Measurements from ENCODE around the gene CRTC3. TPM values are rescaled to one million over a fixed set of nuclear protein-coding genes. Genes with fewer than 3 reads are reported as not detected.
A peak's percentile ranks its signal among the peaks of the same experiment; 100 is the strongest.

Gene CRTC3
- total and polyA plus RNA-seq, 2 of the 4 experiments (the other 2 are of a cell fraction): 4.7 to 14.8 TPM

- in situ Hi-C loops (cut with MboI; ENCODE audit: low sequenced_read_pairs) (no loop called here), intact Hi-C loops (cut with micrococcal nuclease) (loop anchor here (10.0 kb wide), 1 partner anchor 286 kb away; no protein-coding TSS in a partner anchor), dilution Hi-C loops (cut with HindIII; ENCODE audit: low sequenced_read_pairs, unreplicated experiment) (no loop called here)
- no peak overlapping the region for H2BK15ac ChIP-seq (ENCODE audit: low read depth, low read length)
- H2BK5ac ChIP-seq (ENCODE audit: low read depth, low read length, poor library complexity, severe bottlenecking): no peak overlapping the region
- no peak overlapping the region for H2AFZ ChIP-seq (replicated peaks; ENCODE audit: low read length, poor library complexity)
- no peaks in the 10 kb centered on the region for H3K27me3 ChIP-seq (ENCODE audit: control insufficient read depth, insufficient read depth, low read length)
- DNase-seq: no peak
- H2BK20ac ChIP-seq (ENCODE audit: low read depth, low read length): no peak overlapping the region
- H3K4me3 ChIP-seq (ENCODE audit: insufficient read depth, low read depth, low read length): no peak overlapping the region
- no peak overlapping the region for H3K4ac ChIP-seq (ENCODE audit: low read depth, low read length)
- H3K9ac ChIP-seq (ENCODE audit: low read depth, low read length): no peak overlapping the region
- no peak overlapping the region for H2AK5ac ChIP-seq (ENCODE audit: low read depth, low read length)
- BruUV-seq (replicated peaks): no TSS peak
- no peak overlapping the region for H4K8ac ChIP-seq (ENCODE audit: low read depth in 2 of 2, low read length in 2 of 2)
- peak overlapping the region; percentile 84; the same call in 1 of the 2 replicates for H4K5ac ChIP-seq (ENCODE audit: low read depth, low read length)
- peak overlapping the region; percentile 95; the same call in 1 of the 2 replicates for H3K27ac ChIP-seq (ENCODE audit: insufficient read depth, low read length)
- H3K9me1 ChIP-seq (ENCODE audit: insufficient read depth, low read length): peaks cover 24% of the 10 kb centered on the region
- peak overlapping the region; percentile 96; the same call in 1 of the 2 replicates for H3K18ac ChIP-seq (ENCODE audit: low read depth, low read length)
- peaks cover 37% of the 10 kb centered on the region for H3K36me3 ChIP-seq (ENCODE audit: control insufficient read depth, insufficient read depth, low read length)
- no peak overlapping the region; the same call in 1 of the 2 replicates for H4K91ac ChIP-seq (ENCODE audit: insufficient read depth, low read depth, low read length)
- no peak overlapping the region for H3K4me2 ChIP-seq (ENCODE audit: low read depth, low read length)
- TF ChIP-seq FOS (IDR thresholded peaks at IDR 0.05; ENCODE audit: low read depth, low read length) (no peak), NFE2L2 (IDR thresholded peaks at IDR 0.05; ENCODE audit: low read depth, low read length) (no peak), ELK1 (IDR thresholded peaks at IDR 0.05; ENCODE audit: borderline replicate concordance, low read depth, low read length) (no peak), POLR2A (IDR thresholded peaks at IDR 0.05; ENCODE audit: low read depth, low read length) (no peak), RFX5 (IDR thresholded peaks at IDR 0.05; ENCODE audit: low read depth, low read length) (no peak), MAFK (IDR thresholded peaks at IDR 0.05; ENCODE audit: low read depth, low read length) (no peak), RCOR1 (IDR thresholded peaks at IDR 0.05; ENCODE audit: insufficient replicate concordance, low read length) (no peak), SMC3 (IDR thresholded peaks at IDR 0.05; ENCODE audit: low read depth, low read length) (no peak), RAD21 (IDR thresholded peaks at IDR 0.05; ENCODE audit: low read length) (no peak), MAZ (IDR thresholded peaks at IDR 0.05; ENCODE audit: borderline replicate concordance, low read depth, low read length) (no peak), BHLHE40 (IDR thresholded peaks at IDR 0.05; ENCODE audit: low read depth, low read length) (no peak), CTCF (conservative IDR thresholded peaks at IDR 0.05; ENCODE audit: low read depth, low read length) (no peak), USF2 (IDR thresholded peaks at IDR 0.05; ENCODE audit: low read depth, low read length) (no peak), CHD1 (IDR thresholded peaks at IDR 0.05; ENCODE audit: low read depth, low read length) (no peak)
- H3K79me1 ChIP-seq (ENCODE audit: low read depth in 1 of 2, low read length in 2 of 2): peaks cover 5 to 24% of the 10 kb centered on the region in 2 experiments; a peak in 2 of 4 replicates
- 0 out of 2 replicates have a peak, but pooled peaks cover 3% of the 10 kb centered on the region for H4K20me1 ChIP-seq (ENCODE audit: insufficient read depth, low read length)
- H3K4me1 ChIP-seq (ENCODE audit: control insufficient read depth, insufficient read depth, low read length): peaks cover 15% of the 10 kb centered on the region
- H2BK120ac ChIP-seq (ENCODE audit: low read depth, low read length): no peak overlapping the region
- ATAC-seq (ENCODE audit: low read depth): no peak
- no peaks in the 10 kb centered on the region for H3K9me3 ChIP-seq (ENCODE audit: control insufficient read depth, insufficient read depth, low read length)
- ChIA-PET CTCF (no interaction called here), POLR2A (ENCODE audit: unreplicated experiment) (no interaction called here)
- H3K23ac ChIP-seq (ENCODE audit: low read depth, low read length): no peak overlapping the region
- no peak overlapping the region for H3K14ac ChIP-seq (replicated peaks; ENCODE audit: low read depth, low read length)
- H2AK9ac ChIP-seq (replicated peaks; ENCODE audit: low read depth, low read length, poor library complexity): no peak overlapping the region
- WGBS, 2 experiments (ENCODE audit: extremely low coverage in 2 of 2, insufficient read length in 1 of 2): no CpG with 5 or more reads among the region's 4 CpGs
- H3K56ac ChIP-seq (ENCODE audit: extremely low read depth, insufficient read depth, low read length): no peak overlapping the region
Observed at GRCh38 chr15:90611157-90611556, 81.4 kb downstream of the CRTC3 start.
